ENCODE results near the gene NOL3.

Gene NOL3

DNA sequence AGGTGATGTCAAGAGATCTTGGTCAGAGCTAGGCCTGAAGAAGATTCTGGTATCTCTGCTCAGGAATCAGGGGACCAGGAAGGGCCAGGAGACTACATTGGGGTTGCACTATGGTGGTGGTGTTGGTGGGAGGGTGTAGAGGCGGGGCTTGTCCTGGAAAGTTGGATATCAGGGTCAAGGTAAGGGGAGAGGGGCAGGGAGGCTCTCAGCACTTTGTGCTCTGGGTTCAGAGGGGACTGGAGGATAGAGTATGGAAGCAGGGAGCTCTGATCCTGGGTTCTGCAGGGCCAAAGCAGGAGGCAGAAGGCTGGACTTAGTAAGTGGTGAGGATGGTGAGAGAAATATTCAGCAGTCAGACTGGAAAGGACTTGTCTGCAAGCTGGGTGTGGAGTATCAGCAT, 3.0 kb downstream of the NOL3 start:
- H3K4me3 ChIP-seq (replicated peaks; ENCODE audit: insufficient read depth, low read length), result no peak overlapping the region
- H3K27me3 ChIP-seq (ENCODE audit: insufficient read depth, poor library complexity, severe bottlenecking), result peaks cover 50% of the 10 kb centered on the region
- no peak for TF ChIP-seq REST (IDR thresholded peaks at IDR 0.05; ENCODE audit: insufficient replicate concordance, low read depth)
- TF ChIP-seq GABPA (IDR thresholded peaks at IDR 0.05; ENCODE audit: low read depth), result no peak
- TF ChIP-seq SPI1 (IDR thresholded peaks at IDR 0.05; ENCODE audit: borderline replicate concordance, low read depth), result no peak
- TF ChIP-seq POLR2AphosphoS5 (IDR thresholded peaks at IDR 0.05; ENCODE audit: low read depth), result no peak
- TF ChIP-seq, protein P1, sequence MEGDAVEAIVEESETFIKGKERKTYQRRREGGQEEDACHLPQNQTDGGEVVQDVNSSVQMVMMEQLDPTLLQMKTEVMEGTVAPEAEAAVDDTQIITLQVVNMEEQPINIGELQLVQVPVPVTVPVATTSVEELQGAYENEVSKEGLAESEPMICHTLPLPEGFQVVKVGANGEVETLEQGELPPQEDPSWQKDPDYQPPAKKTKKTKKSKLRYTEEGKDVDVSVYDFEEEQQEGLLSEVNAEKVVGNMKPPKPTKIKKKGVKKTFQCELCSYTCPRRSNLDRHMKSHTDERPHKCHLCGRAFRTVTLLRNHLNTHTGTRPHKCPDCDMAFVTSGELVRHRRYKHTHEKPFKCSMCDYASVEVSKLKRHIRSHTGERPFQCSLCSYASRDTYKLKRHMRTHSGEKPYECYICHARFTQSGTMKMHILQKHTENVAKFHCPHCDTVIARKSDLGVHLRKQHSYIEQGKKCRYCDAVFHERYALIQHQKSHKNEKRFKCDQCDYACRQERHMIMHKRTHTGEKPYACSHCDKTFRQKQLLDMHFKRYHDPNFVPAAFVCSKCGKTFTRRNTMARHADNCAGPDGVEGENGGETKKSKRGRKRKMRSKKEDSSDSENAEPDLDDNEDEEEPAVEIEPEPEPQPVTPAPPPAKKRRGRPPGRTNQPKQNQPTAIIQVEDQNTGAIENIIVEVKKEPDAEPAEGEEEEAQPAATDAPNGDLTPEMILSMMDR (IDR thresholded peaks at IDR 0.05; ENCODE audit: insufficient read depth, low read length), result no peak
- DNase-seq (ENCODE audit: low read depth in 1 of 2, low spot score in 1 of 2), result no peak
- H3K27ac ChIP-seq (replicated peaks), result no peak overlapping the region

DNA sequence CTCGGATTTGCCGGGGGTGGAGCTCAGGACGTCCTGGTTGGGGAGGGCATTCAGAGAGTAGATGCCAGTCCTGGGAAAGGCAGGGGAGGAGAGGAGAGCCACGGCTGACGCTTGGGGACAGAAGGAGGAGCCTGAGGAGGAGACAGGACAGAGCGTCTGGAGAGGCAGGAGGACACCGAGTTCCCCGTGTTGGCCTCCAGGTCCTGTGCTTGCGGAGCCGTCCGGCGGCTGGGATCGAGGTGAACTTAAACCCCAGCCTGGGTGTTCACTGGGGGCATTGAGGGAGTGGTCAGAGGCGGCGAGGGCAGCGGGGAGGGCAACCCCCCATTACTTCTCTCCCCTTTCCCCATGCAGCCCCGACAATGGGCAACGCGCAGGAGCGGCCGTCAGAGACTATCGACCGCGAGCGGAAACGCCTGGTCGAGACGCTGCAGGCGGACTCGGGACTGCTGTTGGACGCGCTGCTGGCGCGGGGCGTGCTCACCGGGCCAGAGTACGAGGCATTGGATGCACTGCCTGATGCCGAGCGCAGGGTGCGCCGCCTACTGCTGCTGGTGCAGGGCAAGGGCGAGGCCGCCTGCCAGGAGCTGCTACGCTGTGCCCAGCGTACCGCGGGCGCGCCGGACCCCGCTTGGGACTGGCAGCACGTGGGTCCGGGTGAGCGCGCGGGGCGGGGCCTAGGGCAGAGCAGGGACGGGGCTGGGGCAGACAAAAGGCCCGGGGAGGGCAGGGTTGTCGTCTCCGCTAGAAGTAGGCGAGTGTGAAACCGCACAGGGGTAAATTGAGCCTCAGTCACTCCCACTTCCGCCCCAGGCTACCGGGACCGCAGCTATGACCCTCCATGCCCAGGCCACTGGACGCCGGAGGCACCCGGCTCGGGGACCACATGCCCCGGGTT, 3.7 kb downstream of the NOL3 start:
- Histone ChIP-seq H3K4me3 (replicated peaks; ENCODE audit: insufficient read depth, low read length) (peak overlapping the region; percentile 28), H3K27me3 (ENCODE audit: insufficient read depth, poor library complexity, severe bottlenecking) (peaks cover 45% of the 10 kb centered on the region), H3K27ac (replicated peaks) (no peak overlapping the region)
- TF ChIP-seq, protein P1 (IDR thresholded peaks at IDR 0.05; ENCODE audit: insufficient read depth, low read length), result no peak
- no peak for TF ChIP-seq SPI1 (IDR thresholded peaks at IDR 0.05; ENCODE audit: borderline replicate concordance, low read depth)
- TF ChIP-seq REST (IDR thresholded peaks at IDR 0.05; ENCODE audit: insufficient replicate concordance, low read depth), result no peak
- TF ChIP-seq POLR2AphosphoS5 (IDR thresholded peaks at IDR 0.05; ENCODE audit: low read depth), result no peak
- TF ChIP-seq GABPA (IDR thresholded peaks at IDR 0.05; ENCODE audit: low read depth), result no peak
- peak in 1 of 2 experiments; percentile 77 for DNase-seq (ENCODE audit: low read depth in 1 of 2, low spot score in 1 of 2)

DNA sequence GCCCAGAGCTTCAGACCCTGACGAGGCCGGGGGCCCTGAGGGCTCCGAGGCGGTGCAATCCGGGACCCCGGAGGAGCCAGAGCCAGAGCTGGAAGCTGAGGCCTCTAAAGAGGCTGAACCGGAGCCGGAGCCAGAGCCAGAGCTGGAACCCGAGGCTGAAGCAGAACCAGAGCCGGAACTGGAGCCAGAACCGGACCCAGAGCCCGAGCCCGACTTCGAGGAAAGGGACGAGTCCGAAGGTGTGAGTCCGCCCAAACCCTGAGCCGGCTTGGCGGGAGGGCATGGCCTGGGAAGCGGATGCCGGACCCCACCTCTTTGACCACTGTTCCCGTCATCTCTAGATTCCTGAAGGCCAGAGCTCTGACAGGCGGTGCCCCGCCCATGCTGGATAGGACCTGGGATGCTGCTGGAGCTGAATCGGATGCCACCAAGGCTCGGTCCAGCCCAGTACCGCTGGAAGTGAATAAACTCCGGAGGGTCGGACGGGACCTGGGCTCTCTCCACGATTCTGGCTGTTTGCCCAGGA, 4.4 kb downstream of the NOL3 start:
- Histone ChIP-seq H3K27me3 (ENCODE audit: insufficient read depth, poor library complexity, severe bottlenecking) (peaks cover 39% of the 10 kb centered on the region), H3K4me3 (replicated peaks; ENCODE audit: insufficient read depth, low read length) (no peak overlapping the region), H3K27ac (replicated peaks) (no peak overlapping the region)
- TF ChIP-seq GABPA (IDR thresholded peaks at IDR 0.05; ENCODE audit: low read depth), result no peak
- no peak for DNase-seq (ENCODE audit: low read depth in 1 of 2, low spot score in 1 of 2)

DNA sequence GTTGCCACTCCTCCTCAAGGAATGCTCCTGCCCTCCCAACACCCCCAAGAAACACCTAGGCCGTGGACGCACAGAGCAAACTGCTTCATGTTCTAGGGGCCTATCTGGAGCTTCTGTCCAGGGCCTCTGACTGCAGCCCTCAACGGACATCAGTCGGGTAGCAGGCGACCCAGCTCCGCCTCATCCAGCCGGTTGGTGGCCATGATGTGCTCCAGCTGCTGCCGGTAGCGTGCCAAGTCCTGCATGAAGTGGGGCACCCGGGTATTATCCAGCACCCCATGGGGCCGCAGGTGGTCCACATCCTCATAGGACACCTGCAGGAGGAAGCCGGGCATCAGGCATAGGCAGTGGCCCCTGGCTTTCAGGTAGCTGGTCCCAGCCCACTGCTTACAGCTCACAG, 6.3 kb downstream of the NOL3 start:
- TF ChIP-seq, protein P1 (IDR thresholded peaks at IDR 0.05; ENCODE audit: insufficient read depth, low read length), result no peak
- no peak for TF ChIP-seq REST (IDR thresholded peaks at IDR 0.05; ENCODE audit: insufficient replicate concordance, low read depth)
- TF ChIP-seq GABPA (IDR thresholded peaks at IDR 0.05; ENCODE audit: low read depth), result no peak
- no peak for TF ChIP-seq SPI1 (IDR thresholded peaks at IDR 0.05; ENCODE audit: borderline replicate concordance, low read depth)
- TF ChIP-seq POLR2AphosphoS5 (IDR thresholded peaks at IDR 0.05; ENCODE audit: low read depth), result no peak
- DNase-seq (ENCODE audit: low read depth in 1 of 2, low spot score in 1 of 2), result no peak
- Histone ChIP-seq H3K4me3 (replicated peaks; ENCODE audit: insufficient read depth, low read length) (no peak overlapping the region), H3K27me3 (ENCODE audit: insufficient read depth, poor library complexity, severe bottlenecking) (peaks cover 23% of the 10 kb centered on the region), H3K27ac (replicated peaks) (no peak overlapping the region)
